SK-N-SH treated with all-trans-retinoic acid at 6 μM for 48 hours (cell line): ENCODE results near the gene HP1BP3.

ENCODE experiments used
- ESRRG ChIP-seq: fragments of 250-450 bp; sonication (Bioruptor Pico); IDR thresholded peaks from 2 replicates; pipeline ENCODE4 v1.6.1; 2021; ENCODE audit warnings: mild to moderate bottlenecking
- GLIS3 ChIP-seq: fragments of 250-450 bp; sonication (Bioruptor Pico); IDR thresholded peaks from 2 replicates; pipeline ENCODE4 v1.5.0; 2020; ENCODE audit warnings: mild to moderate bottlenecking, moderate library complexity
- ISL1 ChIP-seq: fragments of 250-450 bp; sonication (Bioruptor Pico); IDR thresholded peaks from 2 replicates; pipeline ENCODE4 v2.1.2; 2022; ENCODE audit warnings: mild to moderate bottlenecking, moderate library complexity
- OSR1 ChIP-seq: fragments of 250-450 bp; sonication (Bioruptor Pico); IDR thresholded peaks from 2 replicates; pipeline ENCODE4 v1.8.0; 2022; ENCODE audit warnings: moderate library complexity, mild to moderate bottlenecking, inconsistent platforms
- RARB ChIP-seq: fragments of 250-450 bp; sonication (Bioruptor Pico); IDR thresholded peaks from 2 replicates; pipeline ENCODE4 v1.8.0; 2021; ENCODE audit warnings: mild to moderate bottlenecking, moderate library complexity
- TCF4 ChIP-seq: fragments of 250-450 bp; sonication (Bioruptor Pico); IDR thresholded peaks from 2 replicates; pipeline ENCODE4 v1.8.0; 2021; ENCODE audit warnings: mild to moderate bottlenecking, moderate library complexity, borderline replicate concordance
- ZNF565 ChIP-seq: fragments of 450-650 bp; formaldehyde crosslinking; conservative IDR thresholded peaks from 2 replicates; pipeline ENCODE4 v1.5.0; 2020; ENCODE audit warnings: low read depth, mild to moderate bottlenecking, moderate library complexity
- ZNF8 ChIP-seq: fragments of 450-650 bp; formaldehyde crosslinking; IDR thresholded peaks from 2 replicates; pipeline ENCODE4 v1.5.0; 2020; ENCODE audit warnings: mild to moderate bottlenecking, moderate library complexity
- TF ChIP-seq, protein P1 (sequence below): fragments of 250-450 bp; sonication (Bioruptor Pico); IDR thresholded peaks from 2 replicates; pipeline ENCODE4 v1.8.0; 2020; ENCODE audit warnings: mild to moderate bottlenecking, moderate library complexity, borderline replicate concordance
- TF ChIP-seq, protein P2 (sequence below): fragments of 250-450 bp; sonication (Bioruptor Pico); IDR thresholded peaks from 2 replicates; pipeline ENCODE4 v1.5.1; 2020; ENCODE audit warnings: low read depth, mild to moderate bottlenecking, moderate library complexity

GRCh38 chr1:20793236-20793635, 6.1 kb upstream of the HP1BP3 start:
- TF ChIP-seq ZNF565 (CRISPR knock-in tag) (no peak), ESRRG (CRISPR knock-in tag) (no peak), TCF4 (CRISPR knock-in tag) (no peak), GLIS3 (CRISPR knock-in tag) (no peak), OSR1 (CRISPR knock-in tag) (no peak), RARB (CRISPR knock-in tag) (no peak), ISL1 (CRISPR knock-in tag) (no peak), ZNF8 (no peak)
- TF ChIP-seq, protein P1, sequence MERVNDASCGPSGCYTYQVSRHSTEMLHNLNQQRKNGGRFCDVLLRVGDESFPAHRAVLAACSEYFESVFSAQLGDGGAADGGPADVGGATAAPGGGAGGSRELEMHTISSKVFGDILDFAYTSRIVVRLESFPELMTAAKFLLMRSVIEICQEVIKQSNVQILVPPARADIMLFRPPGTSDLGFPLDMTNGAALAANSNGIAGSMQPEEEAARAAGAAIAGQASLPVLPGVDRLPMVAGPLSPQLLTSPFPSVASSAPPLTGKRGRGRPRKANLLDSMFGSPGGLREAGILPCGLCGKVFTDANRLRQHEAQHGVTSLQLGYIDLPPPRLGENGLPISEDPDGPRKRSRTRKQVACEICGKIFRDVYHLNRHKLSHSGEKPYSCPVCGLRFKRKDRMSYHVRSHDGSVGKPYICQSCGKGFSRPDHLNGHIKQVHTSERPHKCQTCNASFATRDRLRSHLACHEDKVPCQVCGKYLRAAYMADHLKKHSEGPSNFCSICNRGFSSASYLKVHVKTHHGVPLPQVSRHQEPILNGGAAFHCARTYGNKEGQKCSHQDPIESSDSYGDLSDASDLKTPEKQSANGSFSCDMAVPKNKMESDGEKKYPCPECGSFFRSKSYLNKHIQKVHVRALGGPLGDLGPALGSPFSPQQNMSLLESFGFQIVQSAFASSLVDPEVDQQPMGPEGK (CRISPR knock-in tag), result no peak
- TF ChIP-seq, protein P2, sequence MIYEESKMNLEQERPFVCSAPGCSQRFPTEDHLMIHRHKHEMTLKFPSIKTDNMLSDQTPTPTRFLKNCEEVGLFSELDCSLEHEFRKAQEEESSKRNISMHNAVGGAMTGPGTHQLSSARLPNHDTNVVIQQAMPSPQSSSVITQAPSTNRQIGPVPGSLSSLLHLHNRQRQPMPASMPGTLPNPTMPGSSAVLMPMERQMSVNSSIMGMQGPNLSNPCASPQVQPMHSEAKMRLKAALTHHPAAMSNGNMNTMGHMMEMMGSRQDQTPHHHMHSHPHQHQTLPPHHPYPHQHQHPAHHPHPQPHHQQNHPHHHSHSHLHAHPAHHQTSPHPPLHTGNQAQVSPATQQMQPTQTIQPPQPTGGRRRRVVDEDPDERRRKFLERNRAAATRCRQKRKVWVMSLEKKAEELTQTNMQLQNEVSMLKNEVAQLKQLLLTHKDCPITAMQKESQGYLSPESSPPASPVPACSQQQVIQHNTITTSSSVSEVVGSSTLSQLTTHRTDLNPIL (CRISPR knock-in tag), result no peak
